Stimulated activated naive CD8-positive, alpha-beta T cell treated with anti-CD3 and anti-CD28 coated beads, Interleukin-15, amount 100 ng/mL, for 72 hours (primary cell): ENCODE measurements around the gene SHISA5.
"Not testable (repeated sequence)": the region's sequence is repeated elsewhere in the genome, so short reads cannot be mapped to it uniquely, and the experiment has no call there.

Experiments used
- ATAC-seq: fragments of 150-1000 bp; cut with Tn5 transposase; 2 replicates; pipeline ENCODE4 v1.10.0; 2021; ENCODE audit warnings: mild to moderate bottlenecking, moderate library complexity
- DNase-seq, 2 donors: peaks; one replicate each; pipeline ENCODE4 v3.0.0; 2021 to 2022
- H3K27ac Mint-ChIP-seq, 2 donors: one replicate each; pipeline ENCODE4 v1.8.0; 2022; ENCODE audit warnings: mild to moderate bottlenecking in 2 of 2, mixed read lengths in 2 of 2, moderate library complexity in 2 of 2
- H3K27me3 Mint-ChIP-seq: one replicate; pipeline ENCODE4 v1.8.0; 2022; ENCODE audit warnings: mixed read lengths
- H3K4me1 Mint-ChIP-seq: one replicate; pipeline ENCODE4 v1.8.0; 2022; ENCODE audit warnings: mild to moderate bottlenecking, mixed read lengths
- H3K4me3 Mint-ChIP-seq, 2 donors: one replicate each; pipeline ENCODE4 v1.8.0; 2022; ENCODE audit warnings: mild to moderate bottlenecking in 2 of 2, mixed read lengths in 2 of 2, moderate library complexity in 1 of 2
- H3K9me3 Mint-ChIP-seq, 2 donors: one replicate each; pipeline ENCODE4 v1.8.0; 2022; ENCODE audit warnings: mixed read lengths in 2 of 2

The SHISA5 gene

GRCh38 chr3:48461767-48462166 lies 42.2 kb downstream of the SHISA5 start:
- not testable (repeated sequence) for H3K27me3 Mint-ChIP-seq, H3K9me3 Mint-ChIP-seq, H3K27ac Mint-ChIP-seq, ATAC-seq, H3K4me3 Mint-ChIP-seq, DNase-seq
- peaks cover 22% of the 10 kb centered on the region for H3K4me1 Mint-ChIP-seq

GRCh38 chr3:48460517-48460902 lies 43.5 kb downstream of the SHISA5 start:
- DNase-seq: no peak
- Mint-ChIP-seq H3K27ac (peak overlapping the region in 1 of 2 donors; percentile 58), H3K4me1 (peaks cover 13% of the 10 kb centered on the region), H3K4me3 (no peak overlapping the region), H3K9me3 (no peaks in the 10 kb centered on the region), H3K27me3 (no peaks in the 10 kb centered on the region)
- no peak for ATAC-seq

DNA sequence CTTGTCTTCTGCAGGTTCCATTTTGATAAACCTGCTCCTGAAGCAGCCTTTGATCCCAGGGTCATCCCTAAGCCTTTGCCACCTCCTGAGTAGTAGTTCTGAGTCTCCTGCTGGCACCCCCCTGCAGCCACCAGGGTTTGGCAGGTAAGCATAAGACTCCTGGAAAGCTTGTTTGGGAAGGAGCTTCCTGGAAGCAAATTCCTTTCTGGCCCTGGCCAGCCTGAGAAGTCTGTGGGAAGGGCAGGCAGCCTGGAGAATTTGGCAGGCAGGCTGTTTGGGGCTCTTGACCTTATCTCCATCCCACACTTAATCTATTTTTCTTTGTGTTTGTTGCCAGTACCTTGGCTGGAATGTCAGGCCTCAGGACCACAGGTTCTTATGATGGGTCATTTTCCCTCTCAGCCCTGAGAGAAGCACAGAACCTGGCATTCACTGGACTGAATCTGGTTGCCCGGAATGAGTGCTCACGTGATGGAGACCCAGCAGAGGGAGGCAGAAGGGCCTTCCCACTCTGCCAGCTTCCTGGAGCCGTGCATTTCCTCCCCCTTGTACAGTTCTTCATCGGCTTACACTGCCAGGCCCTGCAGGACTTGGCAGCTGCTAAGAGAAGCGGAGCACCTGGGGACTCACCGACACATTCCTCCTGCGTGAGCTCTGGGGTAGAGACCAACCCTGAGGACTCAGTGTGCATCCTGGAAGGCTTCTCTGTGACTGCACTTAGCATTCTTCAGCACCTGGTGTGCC lies 44.0 kb downstream of the SHISA5 start:
- no peak overlapping the region for H3K27ac Mint-ChIP-seq
- DNase-seq (no peak), ATAC-seq (no peak)
- peaks cover 9% of the 10 kb centered on the region for H3K4me1 Mint-ChIP-seq
- no peaks in the 10 kb centered on the region for H3K9me3 Mint-ChIP-seq
- H3K27me3 Mint-ChIP-seq: no peaks in the 10 kb centered on the region
- H3K4me3 Mint-ChIP-seq: no peak overlapping the region

DNA sequence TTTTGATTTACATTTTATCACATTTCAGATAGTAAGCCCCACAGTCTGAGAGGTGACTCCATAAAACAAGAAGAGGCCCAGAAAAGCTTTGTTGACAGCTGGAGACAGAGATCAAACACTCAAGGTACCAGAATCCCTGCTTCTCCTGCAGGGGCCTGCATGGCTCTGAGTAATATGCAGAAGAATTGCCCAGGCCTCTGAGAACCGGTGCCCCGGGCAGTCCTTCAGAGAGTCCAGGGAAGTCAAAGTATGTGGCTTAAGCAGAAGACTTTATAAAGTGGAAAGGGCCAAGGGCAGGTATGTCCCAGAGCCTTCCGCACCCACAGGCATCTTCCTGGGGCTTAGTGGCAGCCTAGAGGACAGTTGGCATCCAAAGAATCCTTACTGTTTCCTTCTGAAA lies 44.6 kb downstream of the SHISA5 start:
- DNase-seq (no peak), ATAC-seq (no peak)
- Mint-ChIP-seq H3K4me3 (no peak overlapping the region), H3K9me3 (no peaks in the 10 kb centered on the region), H3K27me3 (no peaks in the 10 kb centered on the region), H3K27ac (no peak overlapping the region), H3K4me1 (peaks cover 9% of the 10 kb centered on the region)

- H3K27ac Mint-ChIP-seq: no peak overlapping the region
- H3K27me3 Mint-ChIP-seq: no peaks in the 10 kb centered on the region
- H3K4me1 Mint-ChIP-seq: peaks cover 9% of the 10 kb centered on the region
- H3K4me3 Mint-ChIP-seq: no peak overlapping the region
- ATAC-seq (no peak), DNase-seq (no peak)
- H3K9me3 Mint-ChIP-seq: no peaks in the 10 kb centered on the region
These were observed 47.5 kb downstream of the SHISA5 start for GRCh38 chr3:48456456-48456855.

- no peak for DNase-seq
- H3K4me3 Mint-ChIP-seq: no peak overlapping the region
- H3K27me3 Mint-ChIP-seq: no peaks in the 10 kb centered on the region
- no peak for ATAC-seq
- no peaks in the 10 kb centered on the region for H3K9me3 Mint-ChIP-seq
- peaks cover 20% of the 10 kb centered on the region for H3K4me1 Mint-ChIP-seq
- H3K27ac Mint-ChIP-seq: no peak overlapping the region
These were observed 52.7 kb downstream of the SHISA5 start for GRCh38 chr3:48451270-48451669.

DNA sequence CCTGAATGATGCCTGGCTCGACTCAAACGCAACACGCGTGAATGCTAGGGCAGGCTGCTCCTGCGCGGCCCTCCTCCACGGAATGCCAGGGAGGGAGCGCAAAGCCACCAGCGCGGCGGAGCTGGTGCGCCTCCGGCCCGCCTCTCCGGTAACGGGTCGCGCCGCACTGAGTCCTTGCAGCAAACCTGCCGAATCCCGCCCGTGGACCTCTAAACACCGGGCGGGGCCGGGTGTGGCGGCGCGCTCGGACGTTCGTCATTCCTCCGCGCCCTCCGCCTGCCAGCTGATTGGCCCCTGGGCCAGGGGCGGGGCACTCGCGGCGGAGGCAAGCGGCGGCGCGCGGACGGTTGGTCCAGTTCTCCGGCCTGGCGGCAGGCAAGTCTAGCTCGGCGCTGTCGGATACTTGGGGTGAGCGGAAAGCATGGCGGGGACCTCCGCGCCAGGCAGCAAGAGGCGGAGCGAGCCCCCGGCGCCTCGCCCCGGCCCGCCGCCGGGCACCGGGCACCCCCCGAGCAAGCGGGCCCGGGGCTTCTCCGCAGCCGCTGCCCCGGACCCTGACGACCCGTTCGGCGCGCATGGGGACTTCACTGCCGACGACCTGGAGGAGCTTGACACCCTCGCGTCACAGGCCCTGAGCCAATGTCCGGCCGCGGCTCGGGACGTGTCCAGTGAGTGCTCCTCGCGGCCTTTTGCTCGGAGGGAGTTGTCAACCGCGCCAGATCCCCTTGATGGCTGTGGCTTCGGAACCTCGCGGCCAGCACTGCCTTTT lies 57.4 kb downstream of the SHISA5 start, which contains the start of gene ATRIP:
ATRIP (plus strand) TSS at position 313 of the 769 bp plus-strand sequence; CDS start at position 422, 109 bp downstream.
- H3K9me3 Mint-ChIP-seq: no peaks in the 10 kb centered on the region
- ATAC-seq (peak; percentile 99), DNase-seq (peak; percentile 81 to 84)
- H3K27me3 Mint-ChIP-seq: no peaks in the 10 kb centered on the region
- H3K4me3 Mint-ChIP-seq: peak within 1 kb of the TSS; percentile 91 to 97
- peaks cover 44% of the 10 kb centered on the region for H3K4me1 Mint-ChIP-seq
- peak within 1 kb of the TSS; percentile 91 to 94 for H3K27ac Mint-ChIP-seq

DNA sequence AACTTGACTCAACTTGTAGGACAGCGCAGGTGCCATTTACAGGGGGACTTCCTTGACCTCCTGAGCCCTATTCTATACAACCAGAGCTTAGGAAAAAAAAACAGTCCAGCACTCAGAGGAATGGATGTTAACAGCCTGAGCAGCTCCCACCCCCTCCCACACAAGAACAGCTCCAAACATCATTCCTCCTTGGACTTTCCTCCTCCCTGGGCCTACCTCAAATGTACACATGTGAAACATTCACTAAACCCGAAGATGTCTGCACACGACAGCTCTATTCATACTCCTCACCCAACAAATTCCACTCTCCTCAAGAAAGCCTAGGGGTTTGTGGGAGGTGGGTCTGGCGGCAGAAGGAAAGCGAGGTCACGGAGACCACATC lies 57.9 kb downstream of the SHISA5 start:
- Mint-ChIP-seq H3K4me3 (peak overlapping the region; percentile 91 to 97), H3K27ac (peak overlapping the region; percentile 91 to 94), H3K27me3 (no peaks in the 10 kb centered on the region), H3K4me1 (peaks cover 49% of the 10 kb centered on the region), H3K9me3 (no peaks in the 10 kb centered on the region)
- ATAC-seq (no peak), DNase-seq (no peak)

GRCh38 chr3:48445277-48445882 lies 58.6 kb downstream of the SHISA5 start:
- Mint-ChIP-seq H3K27me3 (no peaks in the 10 kb centered on the region), H3K4me3 (peak overlapping the region; percentile 91 to 97), H3K27ac (no peak overlapping the region), H3K4me1 (peaks cover 49% of the 10 kb centered on the region), H3K9me3 (no peaks in the 10 kb centered on the region)
- ATAC-seq (no peak), DNase-seq (no peak)

- Mint-ChIP-seq H3K4me3 (peak overlapping the region; percentile 89 to 96), H3K27ac (no peak overlapping the region), H3K4me1 (peaks cover 54% of the 10 kb centered on the region), H3K27me3 (no peaks in the 10 kb centered on the region), H3K9me3 (no peaks in the 10 kb centered on the region)
- DNase-seq (no peak), ATAC-seq (no peak)
These were observed 62.0 kb downstream of the SHISA5 start for GRCh38 chr3:48441940-48442339.

DNA sequence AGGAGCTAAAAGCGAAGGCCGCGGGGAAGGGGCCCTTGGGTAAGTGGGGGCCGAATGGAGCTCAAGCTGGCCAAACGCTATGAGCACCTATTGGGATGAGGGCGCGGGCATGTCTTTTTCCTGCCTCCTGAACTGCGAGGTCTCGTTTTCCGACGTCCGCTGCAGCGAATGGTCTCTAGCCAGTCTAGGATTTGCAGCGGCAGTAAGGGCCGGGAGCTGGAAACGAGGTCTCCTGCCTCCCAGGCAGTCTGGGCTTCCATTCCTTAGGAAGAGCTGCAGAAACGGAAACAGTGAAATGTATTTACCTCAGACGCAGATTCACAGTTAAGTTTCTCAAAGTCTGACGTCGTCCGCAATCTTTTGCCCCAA lies 63.4 kb downstream of the SHISA5 start:
- Mint-ChIP-seq H3K4me1 (peaks cover 45% of the 10 kb centered on the region), H3K4me3 (peak overlapping the region; percentile 89 to 96), H3K27ac (peak overlapping the region; percentile 89 to 94), H3K9me3 (no peaks in the 10 kb centered on the region), H3K27me3 (no peaks in the 10 kb centered on the region)
- ATAC-seq (peak; percentile 0), DNase-seq (no peak)

DNA sequence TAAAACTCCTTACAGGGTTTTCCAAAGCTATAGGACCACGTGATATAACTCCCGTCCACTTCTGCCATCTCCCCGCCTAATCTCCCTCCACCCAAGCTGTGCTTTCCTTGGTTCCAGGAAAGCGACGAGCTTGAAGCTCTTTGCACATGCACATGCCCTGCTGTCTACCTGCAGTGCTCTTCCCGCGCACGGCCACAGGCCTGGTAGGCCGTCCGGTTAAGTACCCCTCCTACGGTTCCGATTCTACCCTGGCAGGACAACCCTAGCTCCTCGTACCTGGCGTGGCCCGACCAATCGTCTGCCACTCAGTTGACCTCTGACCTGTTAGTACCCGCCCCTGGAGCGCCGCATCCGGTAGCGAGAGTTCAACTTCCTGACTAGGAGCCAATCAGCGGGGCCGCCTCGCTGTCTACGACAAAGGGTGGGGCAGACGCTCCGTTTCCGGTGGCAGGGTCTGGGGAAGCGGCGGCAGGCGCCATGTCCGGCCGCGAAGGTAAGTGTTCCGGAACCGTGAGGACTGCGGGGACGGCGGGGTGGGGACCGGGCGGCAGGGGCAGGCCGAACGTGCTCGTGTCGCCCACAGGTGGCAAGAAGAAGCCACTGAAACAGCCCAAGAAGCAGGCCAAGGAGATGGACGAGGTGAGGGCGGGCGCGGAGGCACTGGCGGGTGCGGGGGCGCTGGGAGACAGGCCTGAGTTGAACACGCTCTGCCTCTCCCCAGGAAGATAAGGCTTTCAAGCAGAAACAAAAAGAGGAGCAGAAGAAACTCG lies 64.0 kb downstream of the SHISA5 start, which contains the start of the genes CCDC51 and TMA7:
CCDC51 (minus strand) TSS at position 300 of the 770 bp plus-strand sequence. CDS start 4,991 bp downstream, outside the sequence.
TMA7 (plus strand) TSS at position 438 of the 770 bp plus-strand sequence; CDS start at position 478, 40 bp downstream.
- H3K27ac Mint-ChIP-seq: peak within 1 kb of the TSS; percentile 89 to 94
- DNase-seq (peak; percentile 95 to 98), ATAC-seq (peak; percentile 98)
- no peaks in the 10 kb centered on the region for H3K9me3 Mint-ChIP-seq
- peaks cover 40% of the 10 kb centered on the region for H3K4me1 Mint-ChIP-seq
- peak within 1 kb of the TSS; percentile 89 to 96 for H3K4me3 Mint-ChIP-seq
- H3K27me3 Mint-ChIP-seq: no peaks in the 10 kb centered on the region

- no peaks in the 10 kb centered on the region for H3K27me3 Mint-ChIP-seq
- no peak for DNase-seq
- no peak for ATAC-seq
- H3K9me3 Mint-ChIP-seq: no peaks in the 10 kb centered on the region
- peak overlapping the region in 1 of 2 donors; percentile 6 for H3K4me3 Mint-ChIP-seq
- peaks cover 41% of the 10 kb centered on the region for H3K4me1 Mint-ChIP-seq
- no peak overlapping the region for H3K27ac Mint-ChIP-seq
These were observed 66.2 kb downstream of the SHISA5 start for GRCh38 chr3:48437812-48438211.

DNA sequence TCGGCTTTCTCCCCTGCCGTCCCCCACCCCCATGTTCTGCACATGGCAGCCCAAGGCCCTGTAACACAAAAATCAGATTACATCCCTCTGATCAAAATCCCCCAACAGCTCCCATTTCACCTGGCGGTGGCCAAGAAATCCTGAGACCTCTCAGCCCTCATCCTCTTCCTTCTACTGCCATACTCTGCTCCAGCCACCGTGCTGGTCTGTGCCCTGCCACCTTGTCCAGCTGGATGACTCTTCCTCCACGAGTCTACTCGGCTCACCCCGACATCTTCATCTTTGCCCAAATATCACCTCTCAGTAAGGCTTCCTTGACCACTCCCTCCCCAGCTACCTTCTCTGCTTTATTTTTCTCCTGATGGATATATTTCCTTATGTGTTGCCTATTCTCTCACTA lies 67.1 kb downstream of the SHISA5 start:
- Mint-ChIP-seq H3K27ac (no peak overlapping the region), H3K4me1 (peaks cover 38% of the 10 kb centered on the region), H3K9me3 (no peaks in the 10 kb centered on the region), H3K4me3 (no peak overlapping the region), H3K27me3 (no peaks in the 10 kb centered on the region)
- ATAC-seq (no peak), DNase-seq (no peak)

DNA sequence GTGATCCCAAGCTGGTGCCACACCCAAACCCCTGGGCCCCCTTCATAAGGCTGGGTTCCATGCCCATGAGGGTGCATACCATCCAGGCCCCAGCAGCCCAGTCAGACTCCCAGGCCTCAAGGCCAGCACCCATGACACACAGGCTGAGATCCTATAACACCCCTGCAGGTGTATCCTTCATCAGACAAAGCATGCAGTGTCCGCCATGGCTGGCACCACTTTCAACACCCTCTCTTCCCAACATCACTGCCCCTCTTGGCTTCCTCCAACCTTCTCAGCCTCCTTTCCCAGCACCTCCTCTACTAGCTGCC lies 67.5 kb downstream of the SHISA5 start:
- DNase-seq: no peak
- ATAC-seq: no peak
- Mint-ChIP-seq H3K4me3 (no peak overlapping the region), H3K27ac (no peak overlapping the region), H3K27me3 (no peaks in the 10 kb centered on the region), H3K9me3 (no peaks in the 10 kb centered on the region), H3K4me1 (peaks cover 34% of the 10 kb centered on the region)
